Endothelial cell of umbilical vein (primary cell): ENCODE data around the gene PDHA1. TPM values are rescaled to one million over a fixed set of nuclear protein-coding genes. Genes with fewer than 3 reads are reported as not detected.

ENCODE experiments used
- BruUV-seq: library from RNA; stranded (reverse); fragments of 400-500 nt; replicated peaks from 2 replicates; lab custom pipeline; 2021; lab: Mats Ljungman, UMichigan
- CTCF ChIA-PET: fragments of 300-600, 350-600 bp; sonication (Branson Sonifier 250); formaldehyde crosslinking; loops from one replicate; lab custom pipeline; 2021; ENCODE audit warnings: antibody characterized with exemption, inconsistent platforms; lab: Charles Lee
- POLR2A ChIA-PET: fragments of 300-600, 350-600 bp; sonication (Branson Sonifier 250); formaldehyde crosslinking; loops from one replicate; lab custom pipeline; 2021; ENCODE audit warnings: antibody characterized with exemption, inconsistent platforms; lab: Charles Lee
- DNase-seq: peaks from one replicate; pipeline ENCODE4 v3.0.0-alpha.2; 2011; ENCODE audit warnings: low read depth, low spot score
- FAIRE-seq: peaks from 2 replicates; lab custom pipeline; 2011; peaks lifted over from hg19 to GRCh38; lab: Jason Lieb, UNC
- H2AFZ ChIP-seq: 2 replicates; pipeline ENCODE4 v1.6.0; 2012; ENCODE audit warnings: low read depth, low read length, control low read depth, inconsistent platforms
- H3K27ac ChIP-seq: 2 replicates; pipeline ENCODE4 v1.5.1; 2011; ENCODE audit warnings: low read depth, mild to moderate bottlenecking, control low read depth, low read length, moderate library complexity; ENCODE audit not compliant: insufficient read depth
- H3K27me3 ChIP-seq, 2 experiments: 2 replicates each; pipeline versions ENCODE4 v1.6.0 to v1.6.1; 2011; ENCODE audit warnings: low read length in 2 of 2, mixed read lengths in 1 of 2; ENCODE audit not compliant: control insufficient read depth in 2 of 2, insufficient read depth in 2 of 2
- H3K36me3 ChIP-seq, 2 experiments: 2 replicates in 1 of 2; 3 replicates in 1 of 2; pipeline ENCODE4 v1.5.1; 2011; ENCODE audit warnings: low read length in 2 of 2, mild to moderate bottlenecking in 1 of 2, moderate library complexity in 1 of 2; ENCODE audit not compliant: control insufficient read depth in 2 of 2, insufficient read depth in 2 of 2; ENCODE audit errors: extremely low read depth in 1 of 2
- H3K4me1 ChIP-seq: 3 replicates; pipeline ENCODE4 v1.5.1; 2011; ENCODE audit warnings: mild to moderate bottlenecking, low read length; ENCODE audit not compliant: control insufficient read depth, insufficient read depth; ENCODE audit errors: extremely low read depth
- H3K4me2 ChIP-seq: 2 replicates; pipeline ENCODE4 v1.6.1; 2011; ENCODE audit warnings: low read length, control low read depth, mixed read lengths; ENCODE audit not compliant: insufficient read depth
- H3K4me3 ChIP-seq, 3 experiments: fragments of 200-600 bp in 1 of 3; sonication (generic), shearing (Covaris generic) in 1 of 3; replicated peaks in 1 of 3; 2 replicates each; pipeline ENCODE4 v1.5.1; 2011 to 2016; ENCODE audit warnings: control low read depth in 3 of 3, low read length in 3 of 3, mild to moderate bottlenecking in 2 of 3, inconsistent platforms in 1 of 3, low read depth in 1 of 3, moderate library complexity in 1 of 3; ENCODE audit not compliant: insufficient read depth in 1 of 3
- H3K79me2 ChIP-seq: 2 replicates; pipeline ENCODE4 v1.6.0; 2012; ENCODE audit warnings: low read length, inconsistent platforms; ENCODE audit not compliant: control insufficient read depth, insufficient read depth
- H3K9ac ChIP-seq: replicated peaks from 2 replicates; pipeline ENCODE3; 2011; ENCODE audit warnings: low read length, control low read depth; ENCODE audit not compliant: insufficient read depth; ENCODE audit errors: extremely low read depth
- H3K9me1 ChIP-seq: replicated peaks from 3 replicates; pipeline ENCODE4 v1.6.0; 2011; ENCODE audit warnings: mild to moderate bottlenecking, low read length; ENCODE audit not compliant: control insufficient read depth, insufficient read depth; ENCODE audit errors: extremely low read depth
- H3K9me3 ChIP-seq: replicated peaks from 2 replicates; pipeline ENCODE4 v1.5.1; 2012; ENCODE audit warnings: low read length, inconsistent platforms; ENCODE audit not compliant: control insufficient read depth, insufficient read depth
- H4K20me1 ChIP-seq: replicated peaks from 2 replicates; pipeline ENCODE3; 2011; ENCODE audit warnings: mild to moderate bottlenecking, low read length; ENCODE audit not compliant: control insufficient read depth, insufficient read depth; ENCODE audit errors: extremely low read depth
- EZH2 ChIP-seq: IDR thresholded peaks from 2 replicates; pipeline ENCODE4 v1.6.1; 2012; ENCODE audit warnings: borderline replicate concordance, low read depth, mild to moderate bottlenecking, moderate library complexity, low read length, inconsistent platforms; ENCODE audit not compliant: severe bottlenecking
- dilution Hi-C: fragments of 300-500 bp; cut with MboI; formaldehyde crosslinking; loops from one replicate; pipeline ENCODE4 v1.15.0; 2019; ENCODE audit warnings: low sequenced_read_pairs; ENCODE audit not compliant: extremely low pct_ligation_motif_present
- intact Hi-C: fragments of 100-400 bp; cut with micrococcal nuclease; formaldehyde crosslinking; loops from one replicate; pipeline ENCODE4 v1.10.0; 2022
- polyA plus RNA-seq, 4 experiments: library from polyadenylated mRNA; depleted of rRNA in 3 of 4; stranded (reverse) in 3 of 4; unstranded in 1 of 4; fragments of >200 nt; gene quantifications; 2 replicates each; pipeline versions ENCODE4 v1.2.1 to v1.2.3, GENCODE V29; 2011 to 2012; ENCODE audit warnings: missing spikeins in 1 of 4
- total RNA-seq: library from RNA; stranded (reverse); gene quantifications from 2 replicates; pipeline ENCODE4 v1.2.3, GENCODE V29; 2021
- TF ChIP-seq, protein P1 (sequence below), 2 donors: IDR thresholded peaks; 1 replicate in 1 of 2; 2 replicates in 1 of 2; pipeline ENCODE4 v1.5.1; 2011; ENCODE audit warnings: low read length in 2 of 2, mild to moderate bottlenecking in 2 of 2, moderate library complexity in 2 of 2, control low read depth in 1 of 2, inconsistent platforms in 1 of 2, low read depth in 1 of 2; ENCODE audit not compliant: insufficient read depth in 1 of 2; ENCODE audit errors: extremely low read depth in 1 of 2

Gene PDHA1
- total and polyA plus RNA-seq, 2 donors (not counting 3 experiments of a cell fraction or from before 2014, with no cell fraction given), result 76.8 to 138 TPM

DNA sequence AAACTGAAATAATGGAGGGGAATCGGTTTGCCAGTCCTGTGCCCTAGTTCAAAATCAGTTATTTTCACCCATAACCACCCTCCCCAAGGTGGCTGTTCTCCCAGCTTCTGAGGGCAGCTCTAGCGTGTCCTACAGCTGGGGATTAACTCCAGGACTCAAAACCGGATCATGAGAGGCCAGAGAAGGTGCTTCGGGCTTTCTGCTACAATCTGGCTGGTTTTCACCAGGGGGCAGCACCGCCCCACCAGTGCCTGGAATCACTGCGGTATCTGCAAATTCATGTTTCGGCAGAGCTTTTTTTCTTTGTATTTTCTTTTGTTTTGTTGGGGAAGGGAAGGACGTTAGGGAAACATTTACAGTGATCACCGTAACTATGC, 28.4 kb downstream of the PDHA1 start:
- TF ChIP-seq EZH2, result no peak
- TF ChIP-seq, protein P1, sequence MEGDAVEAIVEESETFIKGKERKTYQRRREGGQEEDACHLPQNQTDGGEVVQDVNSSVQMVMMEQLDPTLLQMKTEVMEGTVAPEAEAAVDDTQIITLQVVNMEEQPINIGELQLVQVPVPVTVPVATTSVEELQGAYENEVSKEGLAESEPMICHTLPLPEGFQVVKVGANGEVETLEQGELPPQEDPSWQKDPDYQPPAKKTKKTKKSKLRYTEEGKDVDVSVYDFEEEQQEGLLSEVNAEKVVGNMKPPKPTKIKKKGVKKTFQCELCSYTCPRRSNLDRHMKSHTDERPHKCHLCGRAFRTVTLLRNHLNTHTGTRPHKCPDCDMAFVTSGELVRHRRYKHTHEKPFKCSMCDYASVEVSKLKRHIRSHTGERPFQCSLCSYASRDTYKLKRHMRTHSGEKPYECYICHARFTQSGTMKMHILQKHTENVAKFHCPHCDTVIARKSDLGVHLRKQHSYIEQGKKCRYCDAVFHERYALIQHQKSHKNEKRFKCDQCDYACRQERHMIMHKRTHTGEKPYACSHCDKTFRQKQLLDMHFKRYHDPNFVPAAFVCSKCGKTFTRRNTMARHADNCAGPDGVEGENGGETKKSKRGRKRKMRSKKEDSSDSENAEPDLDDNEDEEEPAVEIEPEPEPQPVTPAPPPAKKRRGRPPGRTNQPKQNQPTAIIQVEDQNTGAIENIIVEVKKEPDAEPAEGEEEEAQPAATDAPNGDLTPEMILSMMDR (IDR thresholded peaks at IDR 0.05; ENCODE audit: extremely low read depth in 1 of 2, insufficient read depth in 1 of 2, low read depth in 1 of 2, low read length in 2 of 2), result peak; percentile 62 to 66
- no peaks in the 10 kb centered on the region for H3K4me1 ChIP-seq
- H3K9ac ChIP-seq, result peak overlapping the region; percentile 13
- H3K27ac ChIP-seq, result no peak overlapping the region
- no peaks in the 10 kb centered on the region for H3K79me2 ChIP-seq
- peak overlapping the region; percentile 82 for H3K4me2 ChIP-seq
- no peaks in the 10 kb centered on the region for H3K9me3 ChIP-seq
- FAIRE-seq (peak; percentile 87), DNase-seq (peak; percentile 75)
- intact Hi-C loops (loop anchor here (1.0 to 2.0 kb wide), 4 partner anchors 163 to 695 kb away; partner anchors contain the start of gene BCLAF3), dilution Hi-C loops (no loop called here)
- H3K4me3 ChIP-seq, result peak overlapping the region in 2 of 3 experiments; percentile 36 to 50
- H4K20me1 ChIP-seq, result no peaks in the 10 kb centered on the region
- H3K27me3 ChIP-seq, result no peaks in the 10 kb centered on the region
- ChIA-PET POLR2A (interaction anchor here (1.0 kb wide), 1 partner anchor 163 kb away, joined by 3 read pairs; no protein-coding TSS in a partner anchor), CTCF (interaction anchor here (0.7 to 3.5 kb wide), 16 partner anchors 10 to 695 kb away, joined by 3 to 43 read pairs (median 4); partner anchors contain the start of gene MAP3K15)
- peak overlapping the region; percentile 96 for H2AFZ ChIP-seq
- H3K36me3 ChIP-seq, result no peaks in the 10 kb centered on the region
- H3K9me1 ChIP-seq, result no peaks in the 10 kb centered on the region
- BruUV-seq, result no TSS peak
